ENCODE results near the gene HOXA10. TPM values are rescaled to one million over a fixed set of nuclear protein-coding genes. Genes with fewer than 3 reads are reported as not detected.
A peak's percentile ranks its signal among the peaks of the same experiment; 100 is the strongest.

HOXA10 gene
- total RNA-seq, 1 donor from 2014 or later: 0.90 TPM

DNA sequence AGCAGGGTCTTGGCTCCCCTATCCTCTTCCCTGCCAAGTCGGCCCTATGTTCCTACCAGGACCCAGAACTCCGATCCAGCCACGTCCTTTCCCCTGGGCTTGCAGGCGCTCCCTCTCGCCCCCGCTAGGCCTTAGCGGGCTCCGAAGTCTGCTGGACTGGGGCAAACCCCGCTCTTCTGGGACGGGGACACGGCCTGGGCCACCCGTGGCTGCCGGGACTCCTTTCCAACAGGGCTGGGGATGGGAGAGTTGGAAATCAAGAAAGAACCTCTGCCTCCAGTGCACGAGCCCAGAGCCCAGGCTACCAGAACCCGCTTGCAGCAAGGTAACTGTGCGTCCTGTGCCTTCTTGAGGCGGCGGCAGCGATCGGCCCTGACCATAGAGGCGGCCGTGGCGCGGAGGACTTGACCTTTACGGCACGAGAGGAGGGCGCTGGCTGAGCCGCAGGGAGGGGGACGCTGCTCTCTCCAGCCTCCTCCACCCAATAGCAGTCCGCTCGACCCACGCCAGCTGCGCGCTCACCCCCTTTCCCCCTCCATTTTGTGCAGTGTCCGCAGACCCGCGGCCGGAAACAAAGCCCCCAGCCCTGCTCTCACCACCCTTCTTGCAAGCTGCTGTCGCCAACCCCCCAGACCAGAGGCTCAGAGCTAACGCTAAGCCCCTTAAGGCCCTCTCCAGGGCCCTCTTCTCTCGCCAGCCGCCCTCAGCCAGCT is 17.9 kb upstream of the HOXA10 start:
- DNase-seq (ENCODE audit: low read depth in 2 of 2): no peak

DNA sequence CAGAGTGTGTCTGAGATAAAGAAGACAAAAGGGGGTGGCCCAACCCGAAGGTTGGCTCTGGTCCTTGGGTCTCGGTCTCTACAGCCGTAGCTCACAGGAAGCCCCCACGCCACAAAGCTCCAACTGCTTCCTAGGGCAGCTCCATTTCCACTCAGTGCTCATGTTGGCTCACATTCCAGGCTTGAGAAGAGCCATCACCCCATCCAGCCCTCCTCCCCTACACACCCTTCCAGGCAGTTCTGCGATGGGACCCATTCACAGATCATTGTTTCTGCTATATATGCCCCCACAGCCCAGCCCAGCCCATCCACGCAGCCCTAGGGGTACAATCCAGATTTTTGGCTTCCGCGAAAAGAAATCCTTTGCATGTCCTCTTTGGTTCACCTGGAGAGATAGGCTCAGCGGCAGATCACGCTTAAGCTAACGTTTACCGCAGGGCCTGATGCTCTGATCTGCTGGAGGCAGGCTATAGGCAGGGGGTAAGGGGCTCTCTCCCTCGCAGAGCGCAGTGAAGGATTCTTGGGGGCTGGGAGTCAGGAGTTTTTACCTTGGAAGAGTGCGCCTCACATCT is 17.1 kb upstream of the HOXA10 start:
- no peak for DNase-seq (ENCODE audit: low read depth in 2 of 2)

DNA sequence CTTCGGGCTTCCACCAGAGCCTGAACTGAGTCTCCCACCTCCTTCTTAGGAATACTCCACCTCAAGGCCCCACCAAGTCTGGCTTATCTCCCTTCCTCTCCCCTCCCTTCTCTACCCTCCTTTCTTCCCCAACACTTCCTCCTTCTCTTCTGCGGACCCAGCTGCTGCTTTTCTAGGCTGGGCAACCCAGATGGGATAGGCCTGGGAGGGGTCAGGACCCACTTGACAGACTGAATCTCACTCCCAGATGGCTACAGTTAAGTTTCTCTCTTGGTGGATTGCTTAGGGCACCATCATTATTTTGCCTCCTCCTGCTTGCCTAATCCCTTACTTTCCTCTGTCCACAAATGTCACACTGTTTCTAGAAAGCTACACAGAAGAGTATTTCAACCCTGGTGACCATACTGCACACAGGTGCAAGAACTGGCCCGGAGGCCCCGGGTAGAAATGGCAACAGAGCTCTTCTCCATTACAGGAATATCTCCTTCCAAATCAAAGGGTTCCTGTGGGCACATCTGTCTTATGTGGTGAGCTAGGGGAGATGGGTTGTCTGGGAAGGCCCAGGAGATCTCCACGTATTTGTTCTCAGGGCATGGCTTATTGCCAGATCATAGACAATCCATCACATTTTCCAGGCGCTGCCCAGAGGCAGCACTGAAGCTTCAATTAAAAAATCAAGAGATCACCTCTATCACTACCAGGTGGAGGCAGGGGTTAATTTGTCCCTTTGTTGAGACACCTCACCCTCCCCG is 16.1 kb upstream of the HOXA10 start:
- DNase-seq (ENCODE audit: low read depth in 2 of 2): no peak

DNA sequence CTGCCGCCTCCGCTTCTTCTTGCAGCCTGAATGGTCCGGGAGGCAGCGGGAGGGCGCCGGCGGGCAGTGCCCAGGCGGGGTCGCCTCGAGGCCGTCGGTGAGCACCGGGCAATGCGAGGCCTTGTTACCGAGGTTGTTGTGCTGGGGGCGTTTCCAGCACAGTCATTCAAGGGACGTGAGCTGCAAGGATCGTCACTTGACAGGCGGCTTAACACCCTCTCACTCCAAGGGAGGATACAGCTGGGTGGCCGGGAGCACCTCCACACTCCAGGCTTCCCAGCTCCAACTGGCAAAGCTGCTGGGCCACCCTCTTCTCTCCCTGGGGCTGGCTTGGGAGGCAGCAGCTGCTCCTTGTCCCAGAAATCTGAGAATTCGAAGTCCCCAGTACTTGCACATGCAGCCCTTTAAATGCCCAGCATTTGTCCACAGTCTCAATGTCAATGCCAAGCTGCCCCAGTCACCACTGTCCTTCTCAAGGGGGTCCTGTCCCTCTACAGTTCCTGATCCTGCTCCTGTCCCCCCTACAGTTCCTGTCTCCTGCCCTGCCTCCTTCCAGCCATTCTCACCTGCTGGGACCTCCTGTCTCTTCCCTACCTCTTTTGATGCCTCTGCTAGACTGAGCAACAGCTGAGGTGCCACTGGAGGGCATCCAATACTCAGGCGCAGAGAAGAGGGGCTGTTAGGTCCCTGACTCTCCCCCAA is 15.3 kb upstream of the HOXA10 start:
- DNase-seq (ENCODE audit: low read depth in 2 of 2): no peak

DNA sequence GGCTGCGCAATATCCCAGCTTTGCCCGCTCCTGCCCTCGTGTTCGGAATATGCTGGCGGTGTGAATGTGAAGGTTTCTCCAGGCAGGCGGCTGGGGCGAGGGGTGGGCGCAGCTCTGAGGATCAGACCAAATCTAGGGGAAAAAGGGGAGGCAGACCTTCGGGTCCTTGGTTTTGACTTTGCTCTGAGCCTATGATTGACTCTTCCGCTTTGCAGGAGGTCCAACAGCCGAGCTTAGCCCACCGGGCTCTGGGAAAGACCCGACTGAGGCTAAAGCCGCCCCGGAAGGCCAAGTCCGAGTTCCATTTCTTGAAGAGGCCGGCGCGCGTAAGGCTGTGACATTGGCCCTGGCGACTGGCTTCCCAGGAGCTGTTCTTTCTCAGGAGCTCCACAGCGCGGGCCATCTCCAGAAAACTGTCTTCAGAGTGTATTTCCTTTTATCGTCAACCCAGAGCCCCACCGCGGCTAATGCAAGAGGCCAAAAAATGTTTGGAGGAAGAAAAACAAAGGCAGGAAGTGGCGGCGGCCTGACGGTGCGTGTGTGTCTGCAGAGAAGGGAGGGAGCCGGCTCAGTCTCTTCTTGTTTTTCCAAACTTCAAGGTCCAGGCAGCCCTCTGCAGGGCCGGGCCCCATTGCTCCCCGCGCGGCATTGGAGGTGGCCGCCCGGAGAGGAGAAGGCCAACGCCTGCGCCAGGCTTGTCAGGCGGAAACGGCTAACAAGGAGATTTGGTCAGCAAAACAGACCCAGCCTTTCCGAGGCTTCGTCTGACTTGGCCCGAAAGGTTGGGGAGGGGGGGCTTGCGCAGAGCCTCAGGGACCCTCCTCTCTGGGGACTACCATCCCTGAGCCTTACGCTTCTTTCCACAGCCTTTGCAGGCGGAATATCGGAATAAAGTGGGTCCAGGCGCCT is 14.5 kb upstream of the HOXA10 start:
- peak in 1 of 2 donors; percentile 53 for DNase-seq (ENCODE audit: low read depth in 2 of 2)

DNA sequence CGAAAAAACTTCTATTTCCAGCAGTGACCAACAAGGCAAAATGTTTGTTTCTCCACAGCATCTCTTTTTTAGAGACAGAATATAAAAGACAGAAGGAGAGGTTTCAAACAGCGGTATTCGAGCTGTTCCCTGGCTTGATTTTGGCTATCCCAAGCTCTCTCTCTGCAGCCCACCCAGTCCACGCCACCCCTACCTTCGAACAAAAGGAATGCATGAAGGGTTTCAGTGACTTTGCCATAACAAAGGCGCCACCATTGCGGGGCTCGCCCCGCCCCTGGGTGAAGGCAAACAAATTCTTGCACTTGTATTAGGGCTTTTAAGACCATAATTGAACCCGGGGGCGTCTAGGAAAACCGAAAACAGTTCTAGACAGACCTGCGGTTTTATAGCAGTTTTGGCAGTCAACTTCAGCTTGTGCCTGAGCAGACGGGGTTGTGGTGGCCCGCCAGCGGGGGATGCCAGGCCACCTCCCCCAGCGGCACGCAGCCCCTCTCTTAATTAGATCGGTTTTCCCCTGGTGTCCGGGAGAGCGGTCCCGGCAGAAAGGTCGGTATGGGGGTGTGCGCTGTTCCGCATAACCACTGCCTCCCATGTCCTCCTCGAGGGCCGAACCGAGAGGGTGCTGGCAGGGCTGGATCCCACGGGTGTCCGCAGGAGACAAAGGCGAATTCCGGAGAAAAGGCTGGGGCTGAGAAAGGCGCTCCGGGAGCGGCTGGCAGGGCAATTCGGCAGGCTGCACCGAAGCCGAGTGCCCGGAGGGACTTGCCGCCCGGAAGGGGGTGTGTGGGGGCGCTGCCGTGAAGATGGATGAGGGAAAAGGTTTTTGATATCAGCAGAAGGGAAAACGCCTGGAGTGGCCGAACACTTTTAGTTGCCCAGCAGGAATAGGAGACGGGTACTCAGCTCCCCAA is 13.6 kb upstream of the HOXA10 start:
- no peak for DNase-seq (ENCODE audit: low read depth in 2 of 2)

DNA sequence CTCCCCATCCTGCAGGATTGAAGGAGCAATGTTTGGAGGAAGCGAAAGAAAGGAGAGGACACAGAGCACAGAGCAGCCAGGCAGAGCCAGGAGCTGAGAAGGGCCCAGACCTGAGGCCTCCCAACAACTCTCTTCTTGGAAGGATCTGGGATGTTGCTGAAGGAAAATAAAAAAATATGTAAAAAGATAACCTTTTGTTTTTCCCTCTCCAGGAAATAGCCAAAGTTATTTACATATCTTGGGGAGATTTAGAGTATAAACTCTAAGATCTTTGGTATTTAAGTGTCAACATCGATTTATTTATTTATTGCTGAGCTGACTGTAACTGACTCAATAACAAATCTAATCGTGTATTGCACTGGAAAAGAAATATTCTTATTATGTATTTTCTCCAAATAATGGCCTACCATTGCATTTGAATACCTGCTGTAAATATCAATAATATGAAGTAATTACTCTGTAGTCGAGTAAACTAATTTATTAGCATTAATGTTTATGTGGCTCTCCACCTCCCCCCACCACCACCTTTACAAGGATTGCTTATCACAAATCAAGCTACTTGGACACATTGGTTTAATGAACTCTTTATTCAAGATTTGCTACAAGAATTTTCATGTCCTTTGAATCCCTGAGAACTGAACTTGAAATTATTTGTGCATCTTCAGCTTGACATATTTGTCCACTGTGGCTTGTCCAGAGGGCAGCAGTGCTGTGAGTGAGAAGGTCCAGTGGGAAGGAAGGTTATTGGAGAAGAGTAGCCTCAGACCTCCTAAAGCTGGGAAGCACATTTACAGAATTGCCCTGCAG is 12.8 kb upstream of the HOXA10 start:
- no peak for DNase-seq (ENCODE audit: low read depth in 2 of 2)

DNA sequence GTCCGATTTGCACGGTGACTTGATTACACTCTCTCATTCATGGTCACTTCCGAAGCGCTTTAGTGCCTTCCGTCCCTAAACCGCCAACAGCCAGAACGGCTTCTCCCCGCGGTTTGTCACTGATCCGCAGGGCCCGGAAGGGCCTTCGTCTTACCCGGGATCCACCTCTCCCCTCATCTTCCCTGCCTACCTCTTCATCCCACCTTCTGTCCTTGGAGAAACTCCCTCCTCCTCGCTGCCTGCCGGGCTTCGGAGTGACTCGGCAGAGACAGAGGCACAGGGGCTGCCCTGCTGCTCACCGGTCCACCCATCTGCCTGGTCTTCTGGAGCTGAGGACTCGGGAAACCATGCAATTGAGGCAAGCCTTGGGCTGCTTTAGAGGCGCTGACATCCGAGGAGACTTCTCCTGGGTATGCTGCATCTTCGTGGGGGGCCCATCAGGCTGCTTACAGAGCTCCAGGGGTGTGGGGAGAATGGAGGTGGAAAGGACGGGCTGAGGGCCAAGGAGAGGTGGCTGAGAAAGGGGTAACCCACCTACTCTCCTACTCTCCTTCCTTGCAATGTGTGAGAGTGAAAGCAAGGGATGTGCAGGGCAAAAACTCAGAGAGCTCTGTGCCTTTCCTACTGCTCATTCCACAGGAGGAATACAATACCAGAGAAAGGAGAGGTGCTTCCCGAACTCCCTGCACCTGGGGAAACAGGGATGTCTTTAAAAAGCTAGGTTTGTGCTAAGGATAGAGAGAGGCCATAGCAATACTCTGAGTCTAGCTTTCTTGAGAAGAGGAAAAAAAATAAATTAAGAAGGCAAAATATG is 11.9 kb upstream of the HOXA10 start:
- DNase-seq (ENCODE audit: low read depth in 2 of 2): no peak

DNA sequence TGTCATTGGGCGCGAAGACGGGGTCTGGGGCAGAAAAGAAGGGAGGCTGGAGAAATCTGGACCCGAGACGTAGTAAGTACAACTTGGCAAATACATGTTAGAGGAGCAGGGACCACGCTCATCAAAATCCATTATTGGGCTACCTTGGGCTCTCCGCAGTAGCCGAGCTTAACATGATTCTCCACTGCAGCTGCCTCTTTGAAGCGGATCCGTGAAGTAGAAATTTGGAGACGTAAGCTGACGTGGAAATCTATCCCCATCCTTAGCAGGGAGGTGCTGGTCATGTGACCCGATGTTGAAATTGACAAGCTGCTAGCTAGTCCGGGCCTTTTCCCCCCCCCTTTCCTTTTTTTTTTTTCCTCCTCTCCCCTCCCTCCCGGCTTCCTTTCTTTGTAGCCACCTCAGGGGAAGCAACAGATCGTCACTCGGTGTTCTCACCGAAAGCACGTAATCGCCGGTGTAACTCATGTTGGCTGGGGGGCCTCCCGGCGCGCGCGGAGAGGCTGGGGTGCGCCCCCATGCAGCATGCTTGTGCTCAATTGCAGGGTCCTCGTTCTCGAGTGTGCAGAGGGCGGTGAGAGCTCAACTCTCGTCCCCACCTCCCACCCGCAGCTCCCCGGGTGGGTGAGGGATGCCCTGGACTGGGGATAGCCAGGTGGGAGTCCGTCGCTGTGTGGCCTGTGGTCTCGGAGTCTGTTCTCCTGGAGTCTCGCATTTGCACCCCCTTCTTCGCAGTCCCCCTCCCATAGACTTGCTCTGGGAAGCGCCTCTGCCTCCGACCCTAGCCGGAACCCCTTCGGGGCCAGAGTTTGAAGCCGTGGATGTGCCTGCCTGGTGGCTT is 11.1 kb upstream of the HOXA10 start, which contains the start of gene HOXA11:
HOXA11 (minus strand) TSS at position 220 of the 841 bp plus-strand sequence; CDS start at position 132, 88 bp downstream.
- peak in 1 of 2 donors; percentile 75 for DNase-seq (ENCODE audit: low read depth in 2 of 2)

DNA sequence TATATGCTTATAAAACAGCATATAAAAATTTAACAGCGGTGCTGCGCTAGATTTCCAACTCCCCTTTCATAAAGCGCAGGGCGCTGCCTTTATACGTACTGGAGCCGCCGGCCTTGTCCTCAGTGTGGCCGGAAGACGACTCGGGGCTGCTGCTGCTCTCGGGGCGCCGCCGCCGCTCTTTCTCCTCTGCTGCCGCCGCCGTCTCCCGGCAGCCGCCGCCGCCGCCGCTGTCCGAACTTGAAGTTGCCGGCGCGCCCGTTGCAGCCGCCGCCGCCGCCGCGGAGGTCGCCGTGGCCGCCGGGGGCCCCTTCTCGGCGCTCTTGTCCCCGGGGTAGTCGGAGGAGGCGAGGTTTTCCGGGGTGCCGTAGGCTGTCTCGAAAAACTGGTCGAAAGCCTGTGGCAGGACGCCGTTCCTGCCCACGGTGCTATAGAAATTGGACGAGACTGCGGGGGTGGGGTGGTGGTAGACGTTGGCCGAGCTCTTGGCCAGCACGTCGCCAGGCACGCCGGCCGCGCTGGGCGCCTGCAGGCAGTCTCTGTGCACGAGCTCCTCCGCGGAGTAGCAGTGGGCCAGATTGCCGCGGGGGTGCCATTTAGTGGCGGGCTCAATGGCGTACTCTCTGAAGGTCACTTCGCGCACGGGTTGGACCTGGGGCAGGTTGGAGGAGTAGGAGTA is 10.4 kb upstream of the HOXA10 start:
- DNase-seq (ENCODE audit: low read depth in 2 of 2): peak in 1 of 2 donors; percentile 65

DNA sequence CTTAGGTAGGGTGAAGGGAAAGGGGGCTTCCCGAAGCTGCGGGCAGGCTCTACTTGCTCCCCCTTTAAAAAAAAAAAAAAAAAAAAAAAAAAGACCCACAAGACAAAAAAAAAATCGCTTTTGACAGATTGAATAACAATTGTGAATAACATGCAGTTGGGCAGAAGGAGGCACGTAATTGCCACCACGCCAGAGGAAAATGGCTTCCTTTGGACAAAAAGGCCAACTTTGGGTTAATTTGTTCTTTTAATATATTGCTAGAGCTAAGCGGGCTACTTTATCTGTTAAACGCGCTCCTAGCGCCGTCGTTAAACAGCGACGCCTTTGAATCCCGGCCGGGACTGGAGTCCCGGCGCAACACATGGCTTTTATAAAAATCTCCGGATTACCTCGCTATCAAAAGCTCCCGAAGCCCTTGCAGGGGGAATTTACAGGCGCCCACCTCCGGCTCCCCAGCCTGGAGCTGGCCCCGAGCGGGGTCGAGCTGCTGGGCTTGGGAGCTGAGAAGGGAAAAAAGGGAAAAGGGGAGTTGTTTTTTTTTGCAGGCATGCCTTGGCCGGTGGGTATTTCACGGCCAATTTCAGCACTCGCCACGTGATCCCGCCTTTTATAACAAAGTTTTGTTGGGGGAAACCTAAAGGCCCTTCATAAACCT is 9.7 kb upstream of the HOXA10 start:
- peak in 1 of 2 donors; percentile 58 for DNase-seq (ENCODE audit: low read depth in 2 of 2)

DNA sequence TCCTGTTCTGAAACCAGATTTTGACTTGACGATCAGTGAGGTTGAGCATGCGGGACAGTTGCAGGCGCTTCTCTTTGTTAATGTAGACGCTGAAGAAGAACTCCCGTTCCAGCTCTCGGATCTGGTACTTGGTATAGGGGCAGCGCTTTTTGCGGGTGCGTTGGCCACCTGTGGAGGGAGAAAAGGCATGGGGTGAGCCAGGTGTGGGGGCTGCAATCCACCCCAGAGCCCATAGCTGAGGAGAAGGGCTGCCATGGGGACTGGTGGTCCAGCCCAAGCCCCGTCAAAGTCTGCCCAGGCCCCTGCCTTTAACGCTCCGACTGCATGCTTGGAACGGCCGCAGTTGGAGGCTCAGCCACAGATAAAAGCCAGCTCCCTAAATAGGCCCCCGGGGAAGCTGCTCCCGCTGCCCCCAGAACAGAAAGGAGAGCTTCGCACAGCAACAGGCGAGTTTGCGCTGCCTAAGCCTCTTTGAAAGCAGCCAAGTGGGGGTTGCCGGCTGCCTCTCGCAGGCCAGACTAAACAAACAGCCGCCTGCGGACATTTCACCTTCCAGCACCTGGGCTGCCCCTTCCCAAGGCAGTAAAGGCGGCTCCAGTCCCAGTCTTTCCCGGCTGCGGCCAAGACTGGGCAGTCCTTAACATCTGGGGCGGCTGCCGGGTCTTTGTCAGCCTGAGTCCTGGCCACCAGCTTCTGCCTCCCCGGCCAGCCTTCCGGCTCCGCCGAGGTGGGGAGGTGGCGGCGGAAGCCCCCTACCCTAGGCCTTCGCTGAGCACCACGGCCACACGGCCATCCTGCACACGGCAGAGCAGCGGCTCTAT is 9.0 kb upstream of the HOXA10 start:
- DNase-seq (ENCODE audit: low read depth in 2 of 2): peak in 1 of 2 donors; percentile 25

DNA sequence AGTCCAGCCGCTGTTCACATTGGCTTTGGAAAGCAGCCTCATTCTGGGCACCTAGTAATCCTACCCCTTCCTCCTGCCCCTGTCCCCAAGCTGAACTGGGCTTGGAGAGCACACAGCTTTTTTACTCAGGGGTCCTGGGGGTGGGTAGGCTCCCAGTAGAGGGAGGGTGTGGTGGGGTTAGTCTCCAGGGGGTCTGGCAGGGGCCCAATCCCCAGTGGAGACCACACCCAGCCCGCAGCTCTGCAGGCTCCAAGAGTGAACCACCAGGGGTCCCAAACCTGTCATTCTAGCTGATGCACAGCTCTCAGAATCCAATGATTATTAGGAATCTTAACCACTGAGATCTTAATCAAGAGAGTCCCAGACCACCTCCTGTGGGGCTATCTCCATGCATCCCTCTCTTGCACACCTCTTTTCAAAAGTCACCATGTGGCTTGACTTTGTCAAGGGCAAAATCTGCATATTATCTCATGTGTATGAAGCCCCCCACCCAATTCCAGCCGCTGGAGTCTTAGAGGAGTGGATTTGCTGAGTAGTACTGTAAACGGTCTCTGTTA is 8.2 kb upstream of the HOXA10 start:
- no peak for DNase-seq (ENCODE audit: low read depth in 2 of 2)

DNA sequence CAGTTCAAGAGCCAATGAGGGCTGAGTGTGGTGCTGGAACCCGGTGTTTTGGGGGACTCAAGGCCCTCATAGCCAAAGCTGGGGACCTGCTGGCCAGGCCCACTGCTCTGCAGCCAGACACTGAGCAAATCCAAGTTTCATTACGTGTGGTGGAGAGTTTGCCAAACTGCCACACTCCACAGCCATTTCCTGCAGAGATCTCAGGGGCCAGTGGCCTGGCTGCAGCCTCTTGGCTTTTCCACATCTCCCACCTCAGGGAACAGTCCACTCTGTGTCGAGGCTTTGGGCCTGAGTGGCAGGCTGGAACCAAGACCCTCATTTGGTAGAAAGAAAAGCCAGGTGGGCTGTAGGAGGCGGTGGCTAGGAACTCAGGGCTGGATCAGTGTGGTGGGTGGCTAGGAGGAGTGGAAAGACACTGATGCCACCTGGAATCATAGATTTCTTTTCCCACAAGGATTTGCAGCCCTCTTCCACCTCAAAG is 7.7 kb upstream of the HOXA10 start:
- DNase-seq (ENCODE audit: low read depth in 2 of 2): no peak
